Left ventricle myocardium inferior (tissue), 1 donor: ENCODE data around the gene TGFBR1. TPM values are rescaled to one million over a fixed set of nuclear protein-coding genes. Genes with fewer than 3 reads are reported as not detected.
A peak's percentile ranks its signal among the peaks of the same experiment; 100 is the strongest.

ENCODE experiments used
- DNase-seq: peaks from one replicate; pipeline ENCODE4 v3.0.0-alpha.2; 2020
- H3K27ac ChIP-seq: fragments of 200-600 bp; replicated peaks from 2 replicates; pipeline ENCODE4 v1.8.0; 2021
- H3K27me3 ChIP-seq: fragments of 200-600 bp; 2 replicates; pipeline ENCODE4 v1.8.0; 2021; ENCODE audit warnings: low read depth
- H3K36me3 ChIP-seq: fragments of 200-600 bp; 2 replicates; pipeline ENCODE4 v1.8.0; 2021
- H3K4me1 ChIP-seq: fragments of 200-600 bp; 2 replicates; pipeline ENCODE4 v1.8.0; 2021
- H3K4me3 ChIP-seq: fragments of 200-600 bp; 2 replicates; pipeline ENCODE4 v1.8.0; 2021; ENCODE audit warnings: mild to moderate bottlenecking, moderate library complexity
- H3K9me3 ChIP-seq: fragments of 200-600 bp; replicated peaks from 2 replicates; pipeline ENCODE4 v1.8.0; 2021
- CTCF ChIP-seq: fragments of 200-600 bp; IDR thresholded peaks from 2 replicates; pipeline ENCODE4 v1.8.0; 2021; ENCODE audit warnings: antibody characterized with exemption, mild to moderate bottlenecking, borderline replicate concordance
- intact Hi-C: fragments of 100-400 bp; cut with micrococcal nuclease; formaldehyde crosslinking; loops from one replicate; pipeline ENCODE4 v1.11.0; 2022
- total RNA-seq: library from RNA; stranded (reverse); fragmentation: NEBNext Ultra II Directional; extraction: Animal tissue kit (Norgen Biotek cat#: 25700); gene quantifications from one replicate; pipeline ENCODE4 v1.2.1, GENCODE V29; 2021
- donor health status: DM: no; HTN: yes; CAD: no; lungs with severe emphysema.

The TGFBR1 gene
- total RNA-seq, 1 donor from 2014 or later, result 12.3 TPM

- peaks cover 21% of the 10 kb centered on the region for H3K36me3 ChIP-seq
- no peak overlapping the region for H3K4me3 ChIP-seq
- peaks cover 30% of the 10 kb centered on the region for H3K4me1 ChIP-seq
- intact Hi-C loops, result loop anchor here (10.0 kb wide), 1 partner anchor 123 kb away; no protein-coding TSS in a partner anchor
- DNase-seq, result no peak
- no peaks in the 10 kb centered on the region for H3K9me3 ChIP-seq
- no peak for TF ChIP-seq CTCF
- H3K27ac ChIP-seq, result no peak overlapping the region
- H3K27me3 ChIP-seq, result no peaks in the 10 kb centered on the region
Observed at GRCh38 chr9:99137891-99138290, 33.0 kb downstream of the TGFBR1 start.

- no peak for DNase-seq
- no peaks in the 10 kb centered on the region for H3K9me3 ChIP-seq
- H3K4me3 ChIP-seq, result no peak overlapping the region
- intact Hi-C loops, result loop anchor here (10.0 kb wide), 1 partner anchor 124 kb away; no protein-coding TSS in a partner anchor
- H3K27ac ChIP-seq, result no peak overlapping the region
- H3K4me1 ChIP-seq, result peaks cover 30% of the 10 kb centered on the region
- TF ChIP-seq CTCF, result no peak
- H3K36me3 ChIP-seq, result peaks cover 27% of the 10 kb centered on the region
- no peaks in the 10 kb centered on the region for H3K27me3 ChIP-seq
Observed at GRCh38 chr9:99138424-99139284, 33.7 kb downstream of the TGFBR1 start.

- H3K4me3 ChIP-seq, result no peak overlapping the region
- no peaks in the 10 kb centered on the region for H3K27me3 ChIP-seq
- H3K27ac ChIP-seq, result no peak overlapping the region
- peaks cover 38% of the 10 kb centered on the region for H3K36me3 ChIP-seq
- intact Hi-C loops, result loop anchor here (2.0 to 10.0 kb wide), 2 partner anchors 125 to 291 kb away; no protein-coding TSS in a partner anchor
- no peak for TF ChIP-seq CTCF
- H3K4me1 ChIP-seq, result peaks cover 30% of the 10 kb centered on the region
- no peak for DNase-seq
- no peaks in the 10 kb centered on the region for H3K9me3 ChIP-seq
Observed at GRCh38 chr9:99139868-99140267, 35.0 kb downstream of the TGFBR1 start.

GRCh38 chr9:99140685-99141314 is 35.9 kb downstream of the TGFBR1 start:
- DNase-seq, result no peak
- no peak overlapping the region for H3K4me3 ChIP-seq
- H3K27ac ChIP-seq, result no peak overlapping the region
- no peaks in the 10 kb centered on the region for H3K27me3 ChIP-seq
- peaks cover 30% of the 10 kb centered on the region for H3K4me1 ChIP-seq
- H3K36me3 ChIP-seq, result peaks cover 47% of the 10 kb centered on the region
- intact Hi-C loops, result loop anchor here (2.0 kb wide), 1 partner anchor 292 kb away; no protein-coding TSS in a partner anchor
- TF ChIP-seq CTCF, result peak; percentile 97
- H3K9me3 ChIP-seq, result no peaks in the 10 kb centered on the region

GRCh38 chr9:99141849-99142248 is 36.9 kb downstream of the TGFBR1 start:
- Histone ChIP-seq H3K4me1 (peaks cover 30% of the 10 kb centered on the region), H3K4me3 (no peak overlapping the region), H3K9me3 (no peaks in the 10 kb centered on the region), H3K27me3 (no peaks in the 10 kb centered on the region), H3K27ac (no peak overlapping the region), H3K36me3 (peaks cover 58% of the 10 kb centered on the region)
- intact Hi-C loops, result loop anchor here (2.0 kb wide), 1 partner anchor 293 kb away; no protein-coding TSS in a partner anchor
- no peak for TF ChIP-seq CTCF
- no peak for DNase-seq
